HCT116 (cell line): ENCODE results near the gene SDSL.

Experiments used
- CTCF ChIP-seq, 3 experiments: fragments of 200-600 bp in 1 of 3; sonication (generic) in 1 of 3; IDR thresholded peaks in 2 of 3; conservative IDR thresholded peaks in 1 of 3; 2 replicates each; pipeline ENCODE4 v1.5.1; 2012 to 2017; ENCODE audit warnings: low read depth in 2 of 3, low read length in 2 of 3, antibody characterized with exemption in 1 of 3, borderline replicate concordance in 1 of 3, control low read depth in 1 of 3, mild to moderate bottlenecking in 1 of 3, mixed read lengths in 1 of 3, mixed run types in 1 of 3, moderate library complexity in 1 of 3; ENCODE audit not compliant: insufficient read depth in 1 of 3
- EZH2phosphoT487 ChIP-seq: fragments of 200-600 bp; IDR thresholded peaks from 2 replicates; pipeline ENCODE4 v1.6.1; 2018; ENCODE audit warnings: antibody characterized with exemption, borderline replicate concordance
- POLR2A ChIP-seq: IDR thresholded peaks from 2 replicates; pipeline ENCODE4 v1.7.0; 2011; ENCODE audit warnings: borderline replicate concordance; ENCODE audit not compliant: insufficient read depth, insufficient read length; ENCODE audit errors: extremely low read depth
- POLR2AphosphoS5 ChIP-seq: IDR thresholded peaks from 2 replicates; pipeline ENCODE4 v1.6.1; 2011; ENCODE audit warnings: mild to moderate bottlenecking, low read depth, low read length, moderate library complexity
- RAD21 ChIP-seq: IDR thresholded peaks from 2 replicates; pipeline ENCODE4 v1.6.1; 2012; ENCODE audit warnings: low read depth, mild to moderate bottlenecking
- SP1 ChIP-seq: IDR thresholded peaks from 2 replicates; pipeline ENCODE4 v1.6.1; 2012; ENCODE audit warnings: low read depth
- SRF ChIP-seq: IDR thresholded peaks from 2 replicates; pipeline ENCODE4 v1.6.1; 2012; ENCODE audit warnings: low read depth
- ZFX ChIP-seq: fragments of 450-650 bp; IDR thresholded peaks from 2 replicates; pipeline ENCODE4 v1.6.1; 2017

- TF ChIP-seq RAD21 (no peak), SRF (no peak), CTCF (IDR thresholded peaks at IDR 0.05 in 2 of 3, conservative IDR thresholded peaks at IDR 0.05 in 1 of 3; ENCODE audit: borderline replicate concordance in 1 of 3, insufficient read depth in 1 of 3, low read depth in 2 of 3, low read length in 2 of 3) (no peak), EZH2phosphoT487 (no peak), ZFX (no peak), POLR2A (no peak), SP1 (no peak), POLR2AphosphoS5 (no peak)
Observed at GRCh38 chr12:113397497-113398197, 24.5 kb upstream of the SDSL start.
